PC-9 (cell line): ENCODE results near the gene IVD.

Source experiments
- CTCF ChIP-seq: fragments of 200-600 bp; sonication (generic); conservative IDR thresholded peaks from 2 replicates; pipeline ENCODE4 v1.6.1; 2017; ENCODE audit warnings: mixed run types, antibody characterized with exemption, mild to moderate bottlenecking, moderate library complexity
- EZH2 ChIP-seq: fragments of 200-600 bp; sonication (generic); IDR thresholded peaks from 2 replicates; pipeline ENCODE4 v1.8.0; 2017; ENCODE audit warnings: antibody characterized with exemption, low read depth

DNA sequence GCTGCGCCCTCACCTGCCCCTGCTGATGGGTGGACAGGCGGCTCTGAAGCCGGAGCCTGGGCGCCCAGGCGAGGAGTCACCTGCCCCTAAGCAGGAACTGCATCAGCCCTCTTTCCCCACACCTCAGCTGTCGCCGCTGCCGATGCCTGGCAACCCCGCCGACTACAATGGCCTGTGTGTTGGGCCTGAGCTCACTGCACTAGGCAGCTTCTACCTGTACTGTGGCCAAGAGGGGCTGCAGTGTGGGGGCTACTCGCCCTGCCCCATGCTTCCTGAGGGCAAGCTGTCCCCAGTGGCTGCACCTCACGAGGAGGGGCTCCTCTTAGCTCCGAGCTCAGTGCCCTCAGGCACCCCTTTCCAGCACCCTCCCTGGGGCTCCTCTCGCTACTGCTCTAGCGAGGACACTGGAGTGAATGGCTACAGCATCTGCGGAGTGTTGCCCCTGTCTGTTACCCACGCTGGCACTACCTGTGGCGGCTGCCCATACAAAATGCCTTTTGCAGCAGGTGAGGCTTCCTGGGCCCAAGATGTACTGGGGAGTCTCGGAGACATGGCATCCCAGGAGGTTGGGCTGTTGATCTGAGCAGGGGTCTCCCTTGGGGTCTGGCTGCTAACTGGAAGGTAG, 53.9 kb downstream of the IVD start:
- TF ChIP-seq CTCF (no peak), EZH2 (no peak)
